GM12891 (cell line): ENCODE measurements around the gene CDK5RAP2.

Experiments
- POLR2A ChIP-seq: IDR thresholded peaks from 2 replicates; pipeline ENCODE4 v1.6.1; 2011; ENCODE audit warnings: low read depth, low read length, control low read depth
- POLR2AphosphoS5 ChIP-seq: IDR thresholded peaks from 2 replicates; pipeline ENCODE4 v1.6.1; 2011; ENCODE audit warnings: low read depth, low read length, control low read depth
- SPI1 ChIP-seq: IDR thresholded peaks from 2 replicates; pipeline ENCODE4 v1.6.1; 2011; ENCODE audit warnings: low read depth, low read length, control low read depth
- TAF1 ChIP-seq: IDR thresholded peaks from 2 replicates; pipeline ENCODE4 v1.6.1; 2011; ENCODE audit warnings: low read depth, low read length, control low read depth

DNA sequence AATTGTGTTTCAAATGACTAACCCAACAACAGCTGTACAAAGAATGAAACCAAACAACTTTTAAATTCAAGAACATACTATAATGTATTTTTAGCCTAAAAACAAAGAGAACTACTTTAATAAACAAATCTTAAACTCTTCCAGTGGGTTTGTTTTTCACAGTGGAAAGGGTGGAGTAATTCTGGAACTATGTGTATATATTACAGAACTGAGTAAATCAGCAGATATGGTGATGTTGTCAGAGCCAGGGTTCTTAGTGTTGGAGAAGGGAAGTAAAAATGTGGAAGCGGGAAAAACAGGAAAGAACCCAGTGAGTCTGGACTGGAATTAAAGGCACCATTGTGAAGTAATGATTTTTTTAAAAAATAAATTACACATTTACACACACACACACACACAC is 144.9 kb downstream of the CDK5RAP2 start:
- TF ChIP-seq POLR2A, result no peak
- no peak for TF ChIP-seq TAF1
- no peak for TF ChIP-seq POLR2AphosphoS5
- no peak for TF ChIP-seq SPI1
